HG02763 (cell line): ENCODE measurements around the gene SCARB1.

Experiments
- ATAC-seq: cut with Tn5 transposase; IDR thresholded peaks from one replicate; pipeline ENCODE4 v1.9.1; 2021; ENCODE audit warnings: mild to moderate bottlenecking, moderate library complexity; ENCODE audit not compliant: unreplicated experiment

Gene SCARB1

DNA sequence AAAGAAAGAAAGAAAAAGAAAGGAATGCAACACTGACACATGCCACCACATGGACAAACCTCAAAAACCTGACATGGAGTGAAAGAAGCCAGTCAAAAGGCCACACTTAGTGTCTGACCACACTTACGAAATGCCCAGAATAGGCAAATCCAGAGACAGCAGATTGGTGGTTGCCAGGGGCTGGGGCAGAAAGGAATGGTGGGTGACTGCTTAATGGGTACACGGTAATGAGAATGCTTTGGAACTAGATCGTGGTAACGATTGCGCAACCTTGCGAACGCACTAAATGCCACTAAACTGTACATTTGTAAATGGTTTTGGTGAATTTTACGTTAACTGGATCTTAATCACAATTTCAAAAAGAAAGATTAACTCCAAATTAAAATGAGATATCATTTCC, 39.5 kb downstream of the SCARB1 start:
- no peak for ATAC-seq

DNA sequence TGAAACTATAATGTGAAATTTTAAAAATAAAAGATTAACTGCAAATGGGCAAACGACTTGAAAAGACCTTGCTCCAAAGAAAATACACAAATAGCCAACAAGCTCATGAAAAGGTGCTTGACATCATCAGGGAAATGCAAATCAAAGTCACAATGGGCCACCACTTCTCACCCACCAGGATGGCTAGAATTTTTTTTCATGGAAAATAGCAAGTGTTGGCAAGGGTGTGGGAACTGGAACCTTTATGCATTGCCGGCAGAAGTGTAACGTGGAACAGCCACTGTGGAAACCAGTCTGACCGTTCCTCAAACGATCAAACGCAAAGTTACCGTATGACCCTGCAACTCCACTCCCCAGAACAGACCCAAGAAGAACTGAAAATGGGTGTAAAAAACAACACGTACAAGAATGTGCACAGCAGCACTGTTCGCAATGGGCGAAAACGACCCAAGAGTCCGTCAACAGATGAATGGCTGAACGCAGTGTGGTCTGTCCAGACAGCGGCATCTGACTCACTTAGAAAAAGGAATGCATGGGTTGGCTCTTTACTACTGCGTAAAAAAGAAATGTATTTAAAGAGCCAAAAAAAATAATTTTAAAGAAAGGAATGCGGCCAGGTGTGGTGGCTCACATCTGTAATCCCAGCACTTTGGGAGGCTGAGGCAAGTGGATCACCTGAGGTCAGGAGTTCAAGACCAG, 40.2 kb downstream of the SCARB1 start:
- no peak for ATAC-seq

GRCh38 chr12:124822218-124822617, 41.4 kb downstream of the SCARB1 start:
- no peak for ATAC-seq

GRCh38 chr12:124821252-124822200, 42.1 kb downstream of the SCARB1 start:
- ATAC-seq, result no peak

GRCh38 chr12:124820199-124820598, 43.5 kb downstream of the SCARB1 start:
- no peak for ATAC-seq

DNA sequence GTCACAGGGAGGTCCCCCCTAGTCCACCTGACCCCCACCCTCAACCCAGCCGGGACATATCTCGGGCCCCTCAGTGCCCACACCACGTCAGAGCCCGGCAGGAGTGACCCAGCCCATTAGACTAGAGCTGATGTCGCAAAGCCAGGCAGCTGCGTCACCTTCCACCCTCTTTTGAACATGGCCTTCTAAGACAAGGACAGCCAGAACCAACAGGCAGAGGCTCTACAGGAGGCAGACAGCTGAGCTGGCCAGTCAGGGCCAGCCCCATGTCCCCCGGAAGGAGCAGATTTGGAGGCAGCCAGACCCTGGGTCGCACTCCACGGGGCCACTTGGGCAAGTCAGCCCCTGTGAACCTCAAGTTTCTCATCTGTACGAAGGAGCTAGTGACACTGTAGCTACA, 44.1 kb downstream of the SCARB1 start:
- no peak for ATAC-seq

GRCh38 chr12:124819080-124819479, 44.6 kb downstream of the SCARB1 start:
- ATAC-seq, result no peak

- ATAC-seq, result no peak
Observed at GRCh38 chr12:124817076-124818000, 46.3 kb downstream of the SCARB1 start.

DNA sequence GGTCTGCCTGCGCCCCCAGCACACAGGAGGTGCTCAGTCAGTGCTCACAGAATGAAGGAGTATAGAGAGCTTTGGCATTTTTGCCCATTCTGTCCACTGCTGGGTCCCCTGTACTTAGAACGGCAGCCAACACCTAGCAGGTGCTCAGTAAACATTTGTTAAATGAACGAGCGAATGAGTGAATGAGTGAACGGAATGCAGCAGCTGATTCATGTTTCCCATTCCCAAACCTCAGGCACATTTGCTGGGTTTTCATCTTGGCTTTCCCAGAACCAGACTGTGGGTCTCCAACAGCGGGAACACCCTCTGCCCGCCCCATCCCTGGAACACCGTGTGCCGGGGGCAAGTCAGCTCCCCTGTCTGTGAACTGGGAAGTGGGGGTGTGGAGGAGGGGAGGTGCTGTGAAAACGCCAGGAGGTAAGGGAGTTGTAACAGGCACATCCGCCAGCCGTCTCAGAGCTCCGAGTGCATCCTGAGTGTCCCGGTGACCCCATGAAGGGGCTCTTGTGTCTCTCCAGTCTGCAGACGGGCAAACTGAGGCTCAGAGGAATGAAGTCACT, 47.3 kb downstream of the SCARB1 start:
- no peak for ATAC-seq

GRCh38 chr12:124814741-124815613, 48.7 kb downstream of the SCARB1 start:
- ATAC-seq, result no peak

- no peak for ATAC-seq
Observed at GRCh38 chr12:124813782-124814181, 49.9 kb downstream of the SCARB1 start.

DNA sequence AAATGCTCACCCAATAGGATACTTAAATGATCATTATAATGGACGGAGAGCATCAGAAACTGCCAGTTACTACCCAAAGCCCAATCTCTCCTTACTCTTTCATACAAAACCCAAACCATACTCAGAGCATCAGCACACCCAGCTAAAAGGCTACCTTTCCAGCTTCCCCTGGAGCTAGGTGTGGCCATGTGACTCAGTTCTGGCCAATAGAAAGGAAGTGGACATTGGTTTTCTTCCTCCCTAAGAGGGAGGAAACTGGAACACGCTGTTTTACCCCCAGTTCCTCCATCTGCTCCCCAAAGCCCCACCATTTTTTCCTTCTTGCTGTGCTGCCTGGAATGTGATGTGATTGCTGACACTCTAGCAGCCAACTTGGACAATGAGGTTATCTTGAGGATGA, 50.7 kb downstream of the SCARB1 start:
- ATAC-seq, result no peak

DNA sequence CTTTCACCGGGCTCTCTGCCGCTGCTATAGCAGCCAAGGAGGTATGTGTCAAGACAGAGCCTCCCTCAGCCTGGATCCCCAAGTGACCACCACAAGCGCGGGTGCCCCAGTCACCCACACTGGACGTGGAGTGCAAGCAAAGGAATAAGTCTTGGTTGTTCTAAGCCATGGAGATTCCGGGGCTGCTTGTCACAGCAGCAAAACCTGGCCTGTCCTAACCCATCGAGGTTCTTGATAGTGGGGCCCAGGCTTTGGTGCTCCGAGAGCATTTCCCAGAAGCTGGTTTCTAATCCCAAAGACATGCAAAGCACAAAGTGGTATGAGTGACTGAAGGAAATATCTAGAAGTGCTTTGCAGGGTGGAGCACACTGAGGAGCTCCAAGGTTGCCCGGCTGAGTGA, 51.3 kb downstream of the SCARB1 start:
- no peak for ATAC-seq

DNA sequence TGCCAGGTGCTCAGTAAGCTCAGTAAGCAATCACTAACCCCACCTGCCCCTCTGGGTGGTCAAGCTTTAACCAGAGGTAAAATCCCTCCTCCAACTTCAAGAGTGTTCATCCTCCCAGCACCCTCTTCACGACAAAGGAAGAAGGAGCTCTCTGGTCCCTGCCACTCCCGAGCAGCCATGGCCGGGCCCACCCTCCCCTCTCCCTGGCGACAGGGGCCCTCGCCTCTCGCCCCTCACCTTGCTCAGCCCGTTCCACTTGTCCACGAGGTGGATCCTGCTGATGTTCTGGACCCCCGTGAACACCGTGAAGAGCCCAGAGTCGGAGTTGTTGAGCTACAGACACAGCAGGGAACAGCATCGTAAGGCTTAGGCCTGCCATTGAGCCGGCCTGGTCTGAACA, 52.0 kb downstream of the SCARB1 start:
- no peak for ATAC-seq

GRCh38 chr12:124809878-124810277, 53.8 kb downstream of the SCARB1 start:
- ATAC-seq, result no peak

DNA sequence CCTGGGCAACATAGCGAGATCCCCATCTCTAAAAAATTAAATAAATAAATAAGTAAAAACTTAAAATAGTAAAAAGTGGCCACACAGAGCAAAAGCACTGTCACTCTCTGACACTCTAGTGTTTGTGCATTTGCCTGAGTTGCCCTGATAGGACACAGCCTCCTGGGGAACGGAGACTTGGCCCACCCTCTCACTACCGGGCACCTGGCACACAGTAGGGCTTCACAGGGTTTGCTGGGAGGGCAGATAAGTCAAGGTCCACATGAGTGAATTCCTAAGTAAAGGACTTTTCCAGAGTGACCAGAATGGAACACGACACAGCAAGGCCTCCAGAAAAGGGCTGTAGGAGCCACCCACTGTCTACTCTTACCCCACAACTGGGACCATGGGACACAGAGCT, 54.3 kb downstream of the SCARB1 start:
- ATAC-seq, result no peak

- ATAC-seq, result no peak
Observed at GRCh38 chr12:124808272-124808671, 55.4 kb downstream of the SCARB1 start.

- ATAC-seq, result no peak
Observed at GRCh38 chr12:124805876-124806668, 57.6 kb downstream of the SCARB1 start.

DNA sequence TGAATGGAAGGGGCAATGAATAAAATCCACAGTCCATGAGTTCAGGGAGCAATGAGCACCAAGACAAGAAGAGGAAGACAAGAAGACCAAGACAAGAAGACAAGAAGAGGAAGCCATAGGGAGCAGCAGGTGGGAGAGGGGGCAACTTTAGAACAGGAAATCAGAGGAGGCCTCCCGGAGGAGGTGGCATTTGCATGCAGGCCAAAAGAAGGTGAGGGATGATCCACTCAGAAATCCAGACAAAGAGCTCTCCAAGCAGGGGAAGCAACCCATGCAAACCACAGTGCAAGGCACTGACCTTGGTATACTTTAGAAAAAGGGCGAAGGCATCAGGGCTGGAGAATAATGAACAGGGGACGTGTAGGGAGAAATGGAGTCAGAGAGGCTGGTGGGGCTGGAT, 58.6 kb downstream of the SCARB1 start:
- no peak for ATAC-seq
